Measurements from ENCODE around the gene CAV1. TPM values are rescaled to one million over a fixed set of nuclear protein-coding genes. Genes with fewer than 3 reads are reported as not detected.

The CAV1 gene
- total and polyA plus RNA-seq, 2 experiments from 2014 or later = 0.69 to 3.2 TPM

DNA sequence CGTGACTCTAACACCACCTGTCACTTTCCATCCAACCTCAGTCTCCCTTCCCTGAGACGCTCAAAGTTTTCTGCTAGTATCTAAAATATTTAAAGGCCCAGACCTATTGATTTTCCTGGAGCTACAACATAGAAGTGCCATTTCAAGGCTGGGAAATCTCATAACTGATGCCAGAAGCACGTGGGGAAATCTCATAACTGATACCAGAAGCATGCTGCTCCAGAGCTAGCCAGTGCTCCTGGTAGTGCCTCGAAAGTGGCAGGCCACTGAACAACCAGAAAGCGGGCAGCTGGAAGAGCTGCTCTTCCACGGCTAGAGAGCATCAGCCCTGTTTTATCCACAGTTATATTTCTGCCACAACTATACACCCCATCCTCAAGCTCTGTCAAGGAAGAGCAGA lies 72.5 kb downstream of the CAV1 start:
- H3K4me1 ChIP-seq (ENCODE audit: low read depth) = peaks cover 3% of the 10 kb centered on the region
- no peaks in the 10 kb centered on the region for H3K27me3 ChIP-seq
- TF ChIP-seq, protein P1, sequence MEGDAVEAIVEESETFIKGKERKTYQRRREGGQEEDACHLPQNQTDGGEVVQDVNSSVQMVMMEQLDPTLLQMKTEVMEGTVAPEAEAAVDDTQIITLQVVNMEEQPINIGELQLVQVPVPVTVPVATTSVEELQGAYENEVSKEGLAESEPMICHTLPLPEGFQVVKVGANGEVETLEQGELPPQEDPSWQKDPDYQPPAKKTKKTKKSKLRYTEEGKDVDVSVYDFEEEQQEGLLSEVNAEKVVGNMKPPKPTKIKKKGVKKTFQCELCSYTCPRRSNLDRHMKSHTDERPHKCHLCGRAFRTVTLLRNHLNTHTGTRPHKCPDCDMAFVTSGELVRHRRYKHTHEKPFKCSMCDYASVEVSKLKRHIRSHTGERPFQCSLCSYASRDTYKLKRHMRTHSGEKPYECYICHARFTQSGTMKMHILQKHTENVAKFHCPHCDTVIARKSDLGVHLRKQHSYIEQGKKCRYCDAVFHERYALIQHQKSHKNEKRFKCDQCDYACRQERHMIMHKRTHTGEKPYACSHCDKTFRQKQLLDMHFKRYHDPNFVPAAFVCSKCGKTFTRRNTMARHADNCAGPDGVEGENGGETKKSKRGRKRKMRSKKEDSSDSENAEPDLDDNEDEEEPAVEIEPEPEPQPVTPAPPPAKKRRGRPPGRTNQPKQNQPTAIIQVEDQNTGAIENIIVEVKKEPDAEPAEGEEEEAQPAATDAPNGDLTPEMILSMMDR (IDR thresholded peaks at IDR 0.05; ENCODE audit: low read depth, low read length) = no peak
- H3K9me3 ChIP-seq (ENCODE audit: low read depth) = no peaks in the 10 kb centered on the region
- H3K27ac ChIP-seq = no peak overlapping the region
- no peak for DNase-seq (ENCODE audit: low read depth in 1 of 2, low spot score in 1 of 2)
- no peaks in the 10 kb centered on the region for H3K36me3 ChIP-seq
- H3K4me3 ChIP-seq = no peak overlapping the region

DNA sequence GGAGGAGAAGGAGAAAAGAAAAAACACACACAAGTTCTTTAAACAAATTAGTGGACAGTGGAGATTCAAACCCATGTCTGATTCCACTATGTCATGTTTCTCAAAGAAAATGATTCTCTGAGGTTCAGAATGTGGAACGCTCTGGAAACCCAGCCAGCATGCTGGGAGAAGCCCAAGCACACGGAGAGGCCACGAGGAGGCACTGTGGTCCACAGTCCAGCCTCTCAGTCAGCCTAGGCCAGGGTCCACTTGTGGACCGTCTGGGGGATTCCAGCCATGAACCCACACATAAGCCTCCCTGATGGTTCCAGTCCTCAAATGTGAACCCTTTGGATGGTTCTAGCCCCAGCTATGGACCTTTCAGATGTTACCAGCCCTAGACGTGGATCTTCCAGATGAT lies 73.4 kb downstream of the CAV1 start:
- Histone ChIP-seq H3K4me3 (no peak overlapping the region), H3K36me3 (no peaks in the 10 kb centered on the region), H3K9me3 (ENCODE audit: low read depth) (no peaks in the 10 kb centered on the region), H3K4me1 (ENCODE audit: low read depth) (no peaks in the 10 kb centered on the region), H3K27me3 (no peaks in the 10 kb centered on the region), H3K27ac (no peak overlapping the region)
- no peak for DNase-seq (ENCODE audit: low read depth in 1 of 2, low spot score in 1 of 2)
- TF ChIP-seq, protein P1 (IDR thresholded peaks at IDR 0.05; ENCODE audit: low read depth, low read length) = peak; percentile 44

DNA sequence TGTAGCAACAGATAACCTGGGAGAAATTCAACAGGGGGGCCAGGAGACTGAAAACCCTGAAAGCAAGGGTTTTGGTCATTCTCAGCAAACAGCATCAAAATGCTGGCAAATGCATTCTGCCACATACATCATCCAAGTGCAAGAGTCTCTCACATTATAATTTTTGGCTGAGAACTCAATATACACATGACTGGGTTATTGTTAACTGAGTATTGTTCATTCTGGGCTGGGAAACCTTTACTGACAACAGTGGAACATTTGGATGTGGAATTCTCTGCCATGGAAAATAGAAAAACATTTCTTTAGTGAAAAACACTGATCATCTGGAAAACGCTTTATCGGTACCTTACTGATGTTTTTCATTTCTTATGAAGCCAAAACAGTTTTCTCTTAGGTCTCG lies 74.0 kb downstream of the CAV1 start:
- H3K27ac ChIP-seq = no peak overlapping the region
- no peak for DNase-seq (ENCODE audit: low read depth in 1 of 2, low spot score in 1 of 2)
- no peaks in the 10 kb centered on the region for H3K27me3 ChIP-seq
- H3K9me3 ChIP-seq (ENCODE audit: low read depth) = no peaks in the 10 kb centered on the region
- TF ChIP-seq, protein P1 (IDR thresholded peaks at IDR 0.05; ENCODE audit: low read depth, low read length) = no peak
- no peaks in the 10 kb centered on the region for H3K36me3 ChIP-seq
- H3K4me1 ChIP-seq (ENCODE audit: low read depth) = no peaks in the 10 kb centered on the region
- H3K4me3 ChIP-seq = no peak overlapping the region

DNA sequence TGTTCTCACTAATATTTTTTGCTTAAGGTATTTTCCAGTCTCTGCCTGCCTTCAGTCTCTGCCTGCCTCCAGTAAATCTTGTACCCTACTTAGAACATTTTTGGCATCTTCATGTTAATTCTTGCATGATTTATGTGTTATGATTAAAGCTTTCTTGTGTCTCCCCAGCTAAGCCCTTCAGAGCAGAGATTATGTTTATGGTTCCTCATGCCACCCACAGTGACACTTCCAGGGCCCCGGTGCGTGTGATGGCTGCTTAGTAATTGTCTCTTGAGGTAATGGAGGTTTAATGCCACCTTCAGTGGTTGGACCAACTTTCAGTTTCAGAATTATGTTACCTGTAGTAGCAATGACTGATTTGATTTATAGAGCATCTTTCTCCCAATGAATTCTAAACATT lies 76.6 kb downstream of the CAV1 start:
- H3K27me3 ChIP-seq = no peaks in the 10 kb centered on the region
- TF ChIP-seq, protein P1 (IDR thresholded peaks at IDR 0.05; ENCODE audit: low read depth, low read length) = no peak
- DNase-seq (ENCODE audit: low read depth in 1 of 2, low spot score in 1 of 2) = no peak
- no peaks in the 10 kb centered on the region for H3K36me3 ChIP-seq
- H3K27ac ChIP-seq = no peak overlapping the region
- H3K4me3 ChIP-seq = no peak overlapping the region
- no peaks in the 10 kb centered on the region for H3K4me1 ChIP-seq (ENCODE audit: low read depth)
- H3K9me3 ChIP-seq (ENCODE audit: low read depth) = no peaks in the 10 kb centered on the region

DNA sequence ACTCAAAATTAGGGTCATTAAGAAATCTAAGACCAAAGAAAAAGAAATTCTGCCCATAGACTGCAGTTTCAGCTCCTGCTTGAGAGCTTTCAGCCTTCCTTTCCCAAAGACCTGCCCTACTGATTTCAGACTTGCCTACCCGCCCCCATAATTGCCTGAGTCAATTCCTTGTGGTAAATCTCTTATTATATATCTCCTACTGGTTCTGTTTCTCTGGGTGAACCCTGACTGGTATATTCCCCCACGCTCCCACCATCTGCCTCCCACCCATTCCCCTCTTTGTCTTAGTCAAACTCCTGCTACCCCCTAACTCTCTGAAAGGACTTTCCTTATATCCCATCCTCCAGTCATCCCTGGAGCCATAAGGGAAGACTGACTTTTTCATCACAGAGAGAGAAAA lies 82.5 kb downstream of the CAV1 start:
- TF ChIP-seq, protein P1 (IDR thresholded peaks at IDR 0.05; ENCODE audit: low read depth, low read length) = no peak
- H3K4me3 ChIP-seq = no peak overlapping the region
- H3K9me3 ChIP-seq (ENCODE audit: low read depth) = no peaks in the 10 kb centered on the region
- H3K36me3 ChIP-seq = no peaks in the 10 kb centered on the region
- DNase-seq (ENCODE audit: low read depth in 1 of 2, low spot score in 1 of 2) = no peak
- no peaks in the 10 kb centered on the region for H3K27me3 ChIP-seq
- no peak overlapping the region for H3K27ac ChIP-seq
- no peaks in the 10 kb centered on the region for H3K4me1 ChIP-seq (ENCODE audit: low read depth)

DNA sequence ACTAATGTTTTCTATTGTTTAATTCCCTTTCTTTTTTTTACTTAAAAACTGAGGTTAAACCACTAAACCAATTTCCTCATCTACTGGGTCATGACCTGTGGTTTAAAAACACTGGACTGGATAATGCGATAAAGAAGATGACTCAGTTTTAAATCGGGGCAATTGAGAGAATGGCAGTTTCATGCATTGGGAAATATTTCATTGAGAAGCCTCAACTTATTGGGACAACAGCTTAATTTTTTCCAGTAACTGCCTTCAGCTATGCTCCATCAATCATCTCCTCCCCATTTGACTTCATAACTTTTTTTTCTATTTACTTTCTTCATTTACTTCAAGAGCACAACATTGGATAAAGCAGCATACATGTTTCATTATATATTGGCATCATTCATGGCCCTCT lies 85.4 kb downstream of the CAV1 start:
- no peak overlapping the region for H3K27ac ChIP-seq
- H3K4me3 ChIP-seq = no peak overlapping the region
- H3K36me3 ChIP-seq = no peaks in the 10 kb centered on the region
- no peaks in the 10 kb centered on the region for H3K27me3 ChIP-seq
- no peaks in the 10 kb centered on the region for H3K9me3 ChIP-seq (ENCODE audit: low read depth)
- no peaks in the 10 kb centered on the region for H3K4me1 ChIP-seq (ENCODE audit: low read depth)
- peak in 1 of 2 donors; percentile 79 for DNase-seq (ENCODE audit: low read depth in 1 of 2, low spot score in 1 of 2)
- TF ChIP-seq, protein P1 (IDR thresholded peaks at IDR 0.05; ENCODE audit: low read depth, low read length) = no peak

Measured in cardiac muscle cell (in vitro differentiated cells and primary cell).